Tibial artery (tissue), 4 donors: ENCODE results near the gene PCGF1.
"Not testable (repeated sequence)": the region's sequence is repeated elsewhere in the genome, so short reads cannot be mapped to it uniquely, and the experiment has no call there.

ENCODE experiments used
- DNase-seq, 2 donors: peaks; one replicate each; pipeline ENCODE4 v3.0.0-alpha.2; 2019
- H3K27ac ChIP-seq, 2 donors: fragments of 200-600 bp; sonication (generic) in 1 of 2; 1 replicate in 1 of 2; 2 replicates in 1 of 2; pipeline ENCODE4 v1.5.1; 2018 to 2019; ENCODE audit warnings: mild to moderate bottlenecking in 1 of 2
- H3K27me3 ChIP-seq, 2 donors: fragments of 200-600 bp; sonication (generic) in 1 of 2; one replicate each; pipeline versions ENCODE4 v1.5.1 to v1.6.0; 2016 to 2019
- H3K36me3 ChIP-seq, 3 donors: fragments of 200-600 bp; sonication (generic) in 2 of 3; one replicate each; pipeline ENCODE4 v1.5.1; 2016 to 2019; ENCODE audit warnings: mild to moderate bottlenecking in 2 of 3
- H3K4me1 ChIP-seq, 4 donors: fragments of 200-600 bp; sonication (generic) in 2 of 4; 1 replicate in 3 of 4; 2 replicates in 1 of 4; pipeline ENCODE4 v1.5.1; 2016 to 2019
- H3K4me3 ChIP-seq, 2 donors: fragments of 200-600 bp; sonication (generic) in 1 of 2; 1 replicate in 1 of 2; 2 replicates in 1 of 2; pipeline ENCODE4 v1.5.1; 2018 to 2019; ENCODE audit warnings: mild to moderate bottlenecking in 2 of 2
- H3K9me3 ChIP-seq, 3 donors: fragments of 200-600 bp; sonication (generic) in 1 of 3; one replicate each; pipeline ENCODE4 v1.5.1; 2016 to 2019
- CTCF ChIP-seq, 2 experiments: fragments of 200-600 bp in 1 of 2; fragments of 450-650 bp in 1 of 2; IDR thresholded peaks; one replicate each; pipeline ENCODE4 v1.5.1; 2017 to 2019; ENCODE audit warnings: antibody characterized with exemption in 2 of 2, mild to moderate bottlenecking in 1 of 2, moderate library complexity in 1 of 2
- intact Hi-C: fragments of 100-400 bp; cut with DNase I; formaldehyde crosslinking; loops from one replicate; pipeline ENCODE4 v1.15.0; 2023; ENCODE audit warnings: low total_unique reads

PCGF1 gene

GRCh38 chr2:74472945-74473258, 34.6 kb downstream of the PCGF1 start:
- intact Hi-C loops = no loop called here
- H3K36me3 ChIP-seq = peaks cover 15 to 38% (median 15%) of the 10 kb centered on the region in 3 donors
- no peaks in the 10 kb centered on the region for H3K27me3 ChIP-seq
- peak overlapping the region; percentile 78 to 85 for H3K27ac ChIP-seq
- H3K9me3 ChIP-seq = no peaks in the 10 kb centered on the region
- peaks cover 0 to 25% (median 13%) of the 10 kb centered on the region in 4 donors for H3K4me1 ChIP-seq
- no peak for TF ChIP-seq CTCF (IDR thresholded peaks at IDR 0.05)
- peak overlapping the region; percentile 61 to 69 for H3K4me3 ChIP-seq
- DNase-seq = no peak

GRCh38 chr2:74472086-74472944, 35.2 kb downstream of the PCGF1 start, which contains the start of gene MRPL53:
TSS of gene MRPL53 (minus strand) at chr2:74472680. CDS start at chr2:74472660, 20 bp downstream.
- Histone ChIP-seq H3K27ac (peak within 1 kb of the TSS; percentile 78 to 85), H3K27me3 (no peaks in the 10 kb centered on the region), H3K36me3 (peaks cover 13 to 32% (median 15%) of the 10 kb centered on the region in 3 donors), H3K4me1 (peaks cover 0 to 25% (median 13%) of the 10 kb centered on the region in 4 donors), H3K9me3 (no peaks in the 10 kb centered on the region), H3K4me3 (peak within 1 kb of the TSS; percentile 61 to 69)
- intact Hi-C loops = no loop called here
- TF ChIP-seq CTCF (IDR thresholded peaks at IDR 0.05) = peak in 1 of 2 experiments; percentile 2
- DNase-seq = peak; percentile 94 to 95

- peaks cover 13 to 29% (median 15%) of the 10 kb centered on the region in 3 donors for H3K36me3 ChIP-seq
- no peaks in the 10 kb centered on the region for H3K9me3 ChIP-seq
- H3K4me3 ChIP-seq = peak overlapping the region; percentile 61 to 69
- DNase-seq = no peak
- TF ChIP-seq CTCF (IDR thresholded peaks at IDR 0.05) = no peak
- intact Hi-C loops = no loop called here
- H3K4me1 ChIP-seq = peaks cover 0 to 25% (median 13%) of the 10 kb centered on the region in 4 donors
- no peaks in the 10 kb centered on the region for H3K27me3 ChIP-seq
- H3K27ac ChIP-seq = peak overlapping the region; percentile 78 to 85
Measured at GRCh38 chr2:74471332-74472065, 36.0 kb downstream of the PCGF1 start.

GRCh38 chr2:74470742-74471141, 36.8 kb downstream of the PCGF1 start:
- H3K27ac ChIP-seq, H3K4me3 ChIP-seq, DNase-seq: not testable (repeated sequence)

GRCh38 chr2:74464406-74464805, 43.1 kb downstream of the PCGF1 start:
- Histone ChIP-seq H3K4me1 (peaks cover 0 to 23% (median 18%) of the 10 kb centered on the region in 4 donors), H3K36me3 (peaks cover 0 to 27% (median 10%) of the 10 kb centered on the region in 3 donors), H3K9me3 (no peaks in the 10 kb centered on the region), H3K4me3 (peak overlapping the region; percentile 63 to 79), H3K27ac (peak overlapping the region; percentile 81 to 88), H3K27me3 (no peaks in the 10 kb centered on the region)
- TF ChIP-seq CTCF (IDR thresholded peaks at IDR 0.05) = no peak
- DNase-seq = no peak
- intact Hi-C loops = no loop called here

More at GRCh38 chr2:74470742-74471141, 36.8 kb downstream of the PCGF1 start:
- H3K9me3 ChIP-seq, intact Hi-C loops, H3K27me3 ChIP-seq: not testable (repeated sequence)
- peaks cover 0 to 32% (median 20%) of the 10 kb centered on the region in 4 donors for H3K4me1 ChIP-seq
- H3K36me3 ChIP-seq = peaks cover 13 to 22% (median 15%) of the 10 kb centered on the region in 3 donors

GRCh38 chr2:74462786-74463105, 44.7 kb downstream of the PCGF1 start:
- TF ChIP-seq CTCF (IDR thresholded peaks at IDR 0.05) = no peak
- no peak overlapping the region for H3K4me3 ChIP-seq
- peaks cover 0 to 32% (median 27%) of the 10 kb centered on the region in 4 donors for H3K4me1 ChIP-seq
- intact Hi-C loops = no loop called here
- no peak overlapping the region for H3K27ac ChIP-seq
- H3K9me3 ChIP-seq = no peaks in the 10 kb centered on the region
- DNase-seq = no peak
- peaks cover 0 to 27% (median 10%) of the 10 kb centered on the region in 3 donors for H3K36me3 ChIP-seq
- no peaks in the 10 kb centered on the region for H3K27me3 ChIP-seq
